ENCODE data around the gene BOLA1. TPM values are rescaled to one million over a fixed set of nuclear protein-coding genes. Genes with fewer than 3 reads are reported as not detected.

The BOLA1 gene
- total RNA-seq, 4 donors from 2014 or later: 7.4 to 61.0 (median 31.5) TPM

- WGBS, 2 donors (ENCODE audit: low coverage in 1 of 2): 88 to 94% methylated on average over 4 of the region's 4 CpGs
- Histone ChIP-seq H3K4me3 (peak overlapping the region in 1 of 4 donors; percentile 79), H3K27ac (peak overlapping the region; percentile 77 to 96 (median 96))
Measured at GRCh38 chr1:149933208-149933607, 33.8 kb downstream of the BOLA1 start.

DNA sequence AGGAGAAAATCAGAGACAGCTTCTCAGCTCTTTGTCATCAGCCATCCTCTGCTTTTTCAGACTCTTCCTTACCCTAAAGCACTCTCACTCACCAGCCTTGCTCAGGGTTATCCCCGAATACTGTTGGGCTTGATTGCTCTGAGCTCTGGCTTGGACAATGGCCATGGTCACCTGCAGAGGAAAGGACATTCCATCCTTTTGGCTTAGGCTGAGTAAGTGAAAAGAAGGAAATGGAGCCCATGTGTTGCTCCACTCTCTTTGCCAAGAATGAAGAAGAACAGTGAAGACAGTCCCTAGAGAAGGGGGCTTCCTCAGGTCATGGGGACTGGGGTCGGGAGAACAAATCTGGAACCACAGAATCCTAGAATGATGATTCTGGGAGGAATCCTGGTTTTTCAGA lies 35.0 kb downstream of the BOLA1 start:
- no peak for TF ChIP-seq EP300 (IDR thresholded peaks at IDR 0.05; ENCODE audit: low read depth)
- TF ChIP-seq POLR2AphosphoS5 (IDR thresholded peaks at IDR 0.05): no peak
- no peak for TF ChIP-seq POLR2A (IDR thresholded peaks at IDR 0.05)
- TF ChIP-seq, protein P1, sequence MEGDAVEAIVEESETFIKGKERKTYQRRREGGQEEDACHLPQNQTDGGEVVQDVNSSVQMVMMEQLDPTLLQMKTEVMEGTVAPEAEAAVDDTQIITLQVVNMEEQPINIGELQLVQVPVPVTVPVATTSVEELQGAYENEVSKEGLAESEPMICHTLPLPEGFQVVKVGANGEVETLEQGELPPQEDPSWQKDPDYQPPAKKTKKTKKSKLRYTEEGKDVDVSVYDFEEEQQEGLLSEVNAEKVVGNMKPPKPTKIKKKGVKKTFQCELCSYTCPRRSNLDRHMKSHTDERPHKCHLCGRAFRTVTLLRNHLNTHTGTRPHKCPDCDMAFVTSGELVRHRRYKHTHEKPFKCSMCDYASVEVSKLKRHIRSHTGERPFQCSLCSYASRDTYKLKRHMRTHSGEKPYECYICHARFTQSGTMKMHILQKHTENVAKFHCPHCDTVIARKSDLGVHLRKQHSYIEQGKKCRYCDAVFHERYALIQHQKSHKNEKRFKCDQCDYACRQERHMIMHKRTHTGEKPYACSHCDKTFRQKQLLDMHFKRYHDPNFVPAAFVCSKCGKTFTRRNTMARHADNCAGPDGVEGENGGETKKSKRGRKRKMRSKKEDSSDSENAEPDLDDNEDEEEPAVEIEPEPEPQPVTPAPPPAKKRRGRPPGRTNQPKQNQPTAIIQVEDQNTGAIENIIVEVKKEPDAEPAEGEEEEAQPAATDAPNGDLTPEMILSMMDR (IDR thresholded peaks at IDR 0.05): no peak
- no peak for DNase-seq
- Histone ChIP-seq H3K4me3 (peak overlapping the region in 3 of 4 donors; percentile 49 to 79 (median 70)), H3K36me3 (peaks cover 0 to 12% (median 4%) of the 10 kb centered on the region in 4 donors), H3K4me1 (peaks cover 19 to 89% (median 55%) of the 10 kb centered on the region in 4 donors), H3K27ac (peak overlapping the region; percentile 77 to 96 (median 93)), H3K27me3 (no peaks in the 10 kb centered on the region), H3K9me3 (no peaks in the 10 kb centered on the region)
- WGBS, 2 donors (ENCODE audit: low coverage in 1 of 2): 76 to 80% methylated on average over 2 of the region's 2 CpGs
- intact Hi-C loops (cut with DNase I; ENCODE audit: low total_unique reads) (no loop called here), in situ Hi-C loops (cut with MboI; ENCODE audit: low pct_ligation_motif_present in 1 of 4, low pct_unique_long_range_greater_than_20kb in 1 of 4, low sequenced_read_pairs in 3 of 4) (no loop called here)

More at GRCh38 chr1:149933208-149933607, 33.8 kb downstream of the BOLA1 start:
- H3K36me3 ChIP-seq: peaks cover 0 to 14% (median 4%) of the 10 kb centered on the region in 4 donors
- in situ Hi-C loops (cut with MboI; ENCODE audit: low pct_ligation_motif_present in 1 of 4, low pct_unique_long_range_greater_than_20kb in 1 of 4, low sequenced_read_pairs in 3 of 4): no loop called here
- DNase-seq: no peak
- H3K9me3 ChIP-seq: no peaks in the 10 kb centered on the region
- no peaks in the 10 kb centered on the region for H3K27me3 ChIP-seq
- no peak for TF ChIP-seq POLR2A (IDR thresholded peaks at IDR 0.05)
- no peak for TF ChIP-seq EP300 (IDR thresholded peaks at IDR 0.05; ENCODE audit: low read depth)
- no peak for TF ChIP-seq POLR2AphosphoS5 (IDR thresholded peaks at IDR 0.05)
- TF ChIP-seq, protein P1 (IDR thresholded peaks at IDR 0.05): no peak
- H3K4me1 ChIP-seq: peaks cover 21 to 90% (median 59%) of the 10 kb centered on the region in 4 donors
- intact Hi-C loops (cut with DNase I; ENCODE audit: low total_unique reads): no loop called here

GRCh38 chr1:149936170-149936991 lies 37.0 kb downstream of the BOLA1 start, which contains the start of gene MTMR11:
MTMR11 (minus strand) TSS chr1:149936879; CDS start chr1:149936647, 232 bp downstream.
- peak; percentile 63 for DNase-seq
- Histone ChIP-seq H3K27ac (peak within 1 kb of the TSS; percentile 90 to 96 (median 94)), H3K4me1 (peaks cover 24 to 89% (median 55%) of the 10 kb centered on the region in 4 donors), H3K9me3 (no peaks in the 10 kb centered on the region), H3K27me3 (no peaks in the 10 kb centered on the region), H3K4me3 (peak within 1 kb of the TSS; percentile 49 to 79 (median 64)), H3K36me3 (no peaks in the 10 kb centered on the region)
- in situ Hi-C loops (cut with MboI; ENCODE audit: low pct_ligation_motif_present in 1 of 4, low pct_unique_long_range_greater_than_20kb in 1 of 4, low sequenced_read_pairs in 3 of 4) (no loop called here), intact Hi-C loops (cut with DNase I; ENCODE audit: low total_unique reads) (no loop called here)
- 10 to 18% methylated on average over 2 to 18 of the region's 18 CpGs for WGBS, 2 donors (ENCODE audit: low coverage in 1 of 2)
- TF ChIP-seq, protein P1 (IDR thresholded peaks at IDR 0.05): no peak
- TF ChIP-seq POLR2AphosphoS5 (IDR thresholded peaks at IDR 0.05): peak; percentile 47 to 85 (median 67)
- TF ChIP-seq POLR2A (IDR thresholded peaks at IDR 0.05): peak; percentile 80
- TF ChIP-seq EP300 (IDR thresholded peaks at IDR 0.05; ENCODE audit: low read depth): no peak

GRCh38 chr1:149936992-149937705 lies 37.8 kb downstream of the BOLA1 start:
- peak; percentile 72 for DNase-seq
- in situ Hi-C loops (cut with MboI; ENCODE audit: low pct_ligation_motif_present in 1 of 4, low pct_unique_long_range_greater_than_20kb in 1 of 4, low sequenced_read_pairs in 3 of 4): no loop called here
- Histone ChIP-seq H3K9me3 (no peaks in the 10 kb centered on the region), H3K4me1 (peaks cover 29 to 89% (median 52%) of the 10 kb centered on the region in 4 donors), H3K4me3 (peak overlapping the region; percentile 49 to 79 (median 64)), H3K27ac (peak overlapping the region; percentile 90 to 96 (median 94)), H3K36me3 (no peaks in the 10 kb centered on the region), H3K27me3 (no peaks in the 10 kb centered on the region)
- TF ChIP-seq POLR2AphosphoS5 (IDR thresholded peaks at IDR 0.05) (peak; percentile 85 to 97 (median 97)), POLR2A (IDR thresholded peaks at IDR 0.05) (peak; percentile 87), EP300 (IDR thresholded peaks at IDR 0.05; ENCODE audit: low read depth) (no peak)
- TF ChIP-seq, protein P1 (IDR thresholded peaks at IDR 0.05): no peak
- intact Hi-C loops (cut with DNase I; ENCODE audit: low total_unique reads): no loop called here
- 17 to 20% methylated on average over 5 to 8 of the region's 8 CpGs for WGBS, 2 donors (ENCODE audit: low coverage in 1 of 2)
